HG03196 (cell line): ENCODE data around the gene RAD54L.
A peak's percentile ranks its signal among the peaks of the same experiment; 100 is the strongest.

Source experiments
- ATAC-seq: cut with Tn5 transposase; IDR thresholded peaks from one replicate; pipeline ENCODE4 v1.9.1; 2021; ENCODE audit not compliant: unreplicated experiment

Gene RAD54L

DNA sequence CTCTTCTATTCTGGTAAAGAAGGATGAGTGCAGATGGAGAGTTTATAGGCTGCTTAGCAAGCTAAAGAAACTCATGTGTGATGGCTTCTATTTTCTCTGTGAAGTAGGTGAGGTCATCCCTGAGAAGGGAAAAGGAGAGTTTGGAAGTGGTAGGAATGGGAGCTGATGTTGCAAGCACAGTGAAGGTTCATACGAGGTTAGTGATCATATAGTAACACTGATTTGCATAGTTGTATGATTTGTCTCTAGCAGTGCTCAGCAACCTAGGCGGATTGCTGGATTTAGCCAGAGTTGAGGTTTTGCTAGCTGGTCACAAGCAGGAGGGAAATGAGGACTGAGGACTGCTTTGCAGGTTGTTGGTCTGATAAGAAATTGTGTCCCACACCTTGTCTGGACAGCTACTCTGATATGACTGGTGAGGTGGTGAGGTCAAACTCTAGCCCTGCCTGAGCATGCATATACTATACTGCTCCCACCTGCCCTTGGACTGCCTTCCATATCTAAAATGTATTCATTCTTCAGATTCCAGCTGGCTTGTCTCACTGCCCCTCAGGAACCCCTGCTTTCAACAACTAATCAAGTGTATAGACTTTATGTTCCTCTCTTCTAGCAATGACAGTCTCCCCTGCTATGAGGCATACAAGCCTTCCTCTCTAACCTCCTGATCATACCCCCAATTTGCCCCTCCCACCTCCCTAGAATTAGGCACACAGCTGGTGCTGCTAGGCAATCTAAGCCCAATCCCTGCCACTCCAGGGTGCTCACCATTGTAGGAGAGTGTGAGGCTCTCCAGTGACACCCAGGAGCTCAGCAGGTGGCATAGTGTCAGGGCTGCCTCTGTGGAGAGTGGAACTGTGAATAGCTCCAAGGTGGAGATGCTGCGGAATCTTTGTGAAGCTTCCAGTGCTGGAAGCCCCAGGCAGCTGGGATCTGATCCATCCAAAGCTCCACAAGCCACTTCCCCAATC, 37.3 kb downstream of the RAD54L start:
- ATAC-seq, result no peak

- no peak for ATAC-seq
Measured at GRCh38 chr1:46285730-46286477, 38.3 kb downstream of the RAD54L start.

DNA sequence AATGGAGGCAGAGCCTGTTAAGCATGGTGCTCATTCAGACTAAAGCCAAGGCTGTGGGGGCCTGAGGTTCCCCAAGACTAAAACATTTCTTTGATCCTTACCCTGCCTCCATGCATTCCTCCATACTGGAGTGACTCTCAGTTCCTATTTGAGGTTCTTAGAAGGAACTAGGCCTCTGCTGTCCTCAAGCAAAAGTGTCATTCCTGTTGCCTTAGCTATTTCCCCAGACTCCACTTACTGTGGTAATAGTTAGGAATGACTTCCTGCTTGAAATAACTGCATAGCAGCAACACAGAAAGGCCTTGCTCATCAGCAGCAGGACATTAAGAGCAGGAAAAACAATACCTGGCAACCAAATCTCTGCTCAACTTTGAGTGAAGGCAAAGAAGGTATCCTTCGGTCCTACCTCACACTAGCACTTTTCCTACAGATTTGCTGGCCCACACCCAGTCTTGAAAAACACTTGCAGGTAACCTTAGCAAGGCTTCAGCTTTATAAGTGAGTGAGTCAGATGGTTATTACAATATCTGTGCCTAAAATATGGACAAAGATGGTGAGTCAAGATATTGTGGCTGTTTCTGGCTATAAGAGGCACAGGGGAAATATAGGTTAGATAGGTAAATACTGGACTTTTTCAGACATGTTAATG, 41.0 kb downstream of the RAD54L start:
- no peak for ATAC-seq

- ATAC-seq, result no peak
Measured at GRCh38 chr1:46289134-46289494, 41.6 kb downstream of the RAD54L start.

DNA sequence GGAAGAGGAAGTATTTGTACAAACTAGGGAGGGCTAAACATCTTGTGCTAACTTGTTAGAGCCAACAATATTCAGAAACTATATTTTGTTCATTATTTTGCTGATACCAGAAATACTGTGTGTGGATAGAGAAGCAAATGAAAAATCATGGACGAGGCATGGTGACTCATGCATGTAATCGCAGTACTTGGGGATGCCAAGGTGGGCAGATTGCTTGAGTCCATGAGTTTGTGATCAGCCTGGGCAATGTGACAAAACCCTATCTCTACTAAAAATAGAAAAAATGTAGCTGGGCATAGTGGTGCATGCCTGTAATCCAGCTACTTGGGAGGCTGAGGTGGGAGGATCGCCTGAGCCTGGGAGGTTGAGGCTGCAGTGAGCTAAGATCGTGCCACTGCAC, 42.4 kb downstream of the RAD54L start:
- ATAC-seq, result no peak

DNA sequence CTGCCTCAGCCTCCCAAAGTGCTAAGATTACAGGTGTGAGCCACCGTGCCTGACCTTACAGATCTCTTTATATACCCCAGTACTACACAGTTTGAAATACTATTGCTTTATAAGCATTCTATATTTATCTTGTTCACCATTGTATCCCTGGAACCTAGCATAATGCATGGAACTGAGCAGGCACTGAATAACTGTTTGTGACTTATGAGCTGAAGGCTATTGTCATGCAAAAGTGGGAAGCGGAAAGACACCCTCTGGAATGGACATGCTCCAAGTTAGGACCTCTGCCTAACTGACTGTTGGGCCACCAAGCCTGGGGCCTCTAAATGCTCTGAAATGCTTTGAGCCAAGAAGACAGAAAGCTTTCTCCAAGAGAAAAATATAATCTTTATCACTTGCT, 47.7 kb downstream of the RAD54L start:
- ATAC-seq, result no peak

DNA sequence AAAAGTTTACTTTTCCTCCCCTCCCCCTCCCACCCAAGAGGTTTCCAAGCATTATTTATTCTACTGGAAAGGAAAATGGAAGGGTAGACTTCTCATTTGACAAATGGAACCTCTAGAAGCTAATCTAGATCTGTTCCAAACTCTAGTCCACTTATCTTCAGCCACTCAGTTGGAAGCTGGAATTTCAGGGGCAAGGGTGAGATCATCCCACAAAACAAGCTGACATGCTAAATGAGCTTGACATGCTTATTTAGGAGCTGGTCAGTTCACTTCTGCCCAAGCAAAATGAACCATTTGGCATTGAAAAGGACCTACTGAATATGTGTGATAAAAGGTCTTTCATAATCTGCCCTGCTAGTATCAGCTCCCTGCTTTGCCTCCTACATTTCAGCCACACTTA, 50.8 kb downstream of the RAD54L start:
- ATAC-seq, result no peak

GRCh38 chr1:46300673-46301405, 53.3 kb downstream of the RAD54L start:
- ATAC-seq, result no peak

DNA sequence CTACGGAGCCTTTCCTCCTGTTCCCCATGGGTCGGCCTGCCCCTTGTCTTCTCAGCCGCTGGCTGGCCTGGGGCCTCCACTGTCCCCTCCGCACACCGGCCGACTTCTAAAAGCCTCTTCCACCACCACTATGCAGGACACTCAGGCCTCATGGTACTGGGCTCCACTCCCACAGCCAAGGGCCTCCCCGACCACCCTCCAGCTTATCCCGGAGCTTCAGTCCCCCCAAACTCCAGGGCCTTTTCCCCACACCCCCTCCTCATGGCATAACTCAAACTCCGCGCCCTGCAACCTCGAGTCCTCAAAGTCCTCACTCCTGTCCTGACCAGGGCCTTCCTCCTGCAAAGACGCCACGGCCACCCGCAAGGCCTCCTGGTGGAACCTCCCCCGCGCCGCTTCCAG, 53.8 kb downstream of the RAD54L start:
- ATAC-seq, result no peak

GRCh38 chr1:46301808-46302640, 54.5 kb downstream of the RAD54L start:
- ATAC-seq, result peak; percentile 38

GRCh38 chr1:46302641-46303037, 55.1 kb downstream of the RAD54L start:
- peak; percentile 11 for ATAC-seq

DNA sequence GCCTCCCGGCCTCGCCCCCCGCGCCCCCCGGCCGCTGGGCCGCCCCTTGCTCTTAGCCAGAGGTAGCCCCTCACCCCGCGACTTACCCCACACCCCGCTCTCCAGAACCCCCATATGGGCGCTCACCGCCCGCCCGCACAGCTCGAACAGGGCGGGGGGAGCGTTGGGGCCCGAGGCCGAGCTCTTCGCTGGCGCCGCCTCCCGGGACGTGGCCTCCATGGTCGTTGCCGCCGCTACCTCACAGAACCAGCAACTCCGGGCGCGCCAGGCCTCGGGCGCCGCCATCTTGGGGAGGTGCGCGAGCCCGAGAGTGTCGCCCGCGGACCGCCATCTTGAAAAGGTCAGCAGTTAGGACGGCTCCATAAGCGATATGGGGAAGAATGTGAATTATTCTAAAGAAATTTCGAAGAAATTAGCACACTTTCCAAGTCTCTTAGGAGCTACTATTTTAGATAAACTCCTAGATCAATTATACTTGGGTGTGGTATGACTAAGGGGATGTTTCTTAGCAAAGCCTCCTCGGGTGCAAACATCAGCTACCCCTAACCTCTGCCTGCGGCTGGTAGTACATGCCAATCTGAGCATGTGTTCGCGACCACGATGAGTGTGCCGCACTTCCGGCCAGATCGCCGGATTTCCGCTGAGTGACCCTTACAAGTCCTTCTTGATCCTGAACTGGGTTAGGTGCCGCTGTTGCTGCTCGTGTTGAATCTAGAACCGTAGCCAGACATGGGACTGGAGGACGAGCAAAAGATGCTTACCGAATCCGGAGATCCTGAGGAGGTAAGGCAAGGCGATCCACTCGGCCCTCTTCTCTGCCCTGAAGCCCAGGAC, 55.7 kb downstream of the RAD54L start, which contains the start of the genes LRRC41 and UQCRH:
Gene LRRC41 (minus strand): TSS at position 579 of the 834 bp plus-strand sequence. CDS start 294 bp downstream, at position 285.
Gene UQCRH (plus strand): TSS at position 661 of the 834 bp plus-strand sequence. CDS start 69 bp downstream, at position 730.
- peak; percentile 83 for ATAC-seq

DNA sequence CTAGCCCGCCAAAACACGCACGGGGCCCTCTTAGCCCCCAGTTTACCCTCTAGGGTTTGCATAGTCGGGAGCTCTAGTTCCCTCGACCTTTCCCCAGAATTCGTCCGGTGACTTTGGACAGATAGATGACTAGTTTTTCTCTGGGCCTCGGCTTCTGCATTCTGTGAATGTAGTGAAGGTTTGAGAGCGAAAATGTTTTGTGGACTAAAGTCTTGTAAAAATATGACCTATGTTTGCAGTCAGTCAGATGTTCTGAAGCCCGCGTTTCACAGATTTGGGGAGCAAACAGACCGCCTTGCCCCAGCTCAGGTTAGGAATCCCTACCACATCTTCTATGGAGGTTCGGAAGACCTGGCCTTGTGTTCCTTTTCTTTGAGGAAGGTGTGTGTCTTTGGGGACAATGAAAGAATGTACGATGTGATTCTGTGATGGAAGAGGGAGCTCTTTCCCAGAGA, 56.3 kb downstream of the RAD54L start:
- ATAC-seq, result no peak

- no peak for ATAC-seq
Measured at GRCh38 chr1:46306159-46306530, 58.6 kb downstream of the RAD54L start.

DNA sequence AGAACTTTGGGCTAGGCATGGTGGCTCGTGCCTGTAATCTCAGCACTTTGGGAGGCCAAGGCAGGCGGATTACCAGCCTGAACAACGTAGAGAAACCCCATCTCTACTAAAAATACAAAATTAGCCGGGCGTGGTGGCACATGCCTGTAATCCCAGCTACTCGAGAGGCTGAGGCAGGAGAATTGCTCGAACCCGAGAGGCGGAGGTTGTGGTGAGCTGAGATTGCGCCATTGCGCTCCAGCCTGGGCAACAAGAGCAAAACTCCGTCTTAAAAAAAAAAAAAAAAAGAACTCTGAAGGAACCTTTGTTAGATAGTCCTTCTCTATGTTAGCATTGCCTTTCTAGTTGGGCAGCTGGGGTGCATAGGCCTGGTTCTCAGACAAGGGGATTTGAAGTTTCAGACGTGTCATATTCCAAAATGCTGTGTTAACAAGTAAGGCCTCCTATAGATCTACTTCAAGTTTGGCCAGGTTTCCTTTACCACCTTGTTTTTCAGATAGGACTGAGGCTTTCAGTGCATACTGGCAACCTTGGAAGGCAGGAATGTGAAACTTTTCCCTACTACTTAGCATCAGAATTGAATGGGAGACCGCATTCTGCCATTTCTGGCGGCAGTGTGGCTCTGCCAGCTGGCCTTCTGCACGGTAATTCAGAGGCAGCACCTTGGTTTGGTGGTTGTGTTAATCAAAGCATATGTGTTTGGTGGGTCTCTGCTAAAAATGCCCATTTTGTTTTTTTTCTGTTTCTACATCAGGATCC, 62.0 kb downstream of the RAD54L start:
- no peak for ATAC-seq

DNA sequence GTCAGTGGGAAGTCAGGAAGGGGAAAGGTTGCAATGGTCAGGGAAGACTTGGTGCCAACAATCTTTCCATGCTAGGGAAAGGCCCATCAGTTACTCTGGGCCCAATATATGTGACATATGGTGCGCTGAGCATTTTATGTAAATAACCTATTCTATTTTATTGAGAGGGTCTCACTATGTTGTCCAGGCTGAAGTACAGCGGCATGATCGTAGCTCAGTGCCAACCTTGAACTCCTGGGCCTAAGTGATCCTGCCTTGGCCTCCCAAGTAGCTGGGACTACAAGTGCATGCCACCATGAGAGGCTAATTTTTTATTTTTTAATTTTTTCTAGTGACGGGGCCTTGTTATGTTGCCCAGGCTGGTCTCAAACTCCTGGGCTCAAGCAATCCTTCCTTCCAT, 62.8 kb downstream of the RAD54L start:
- ATAC-seq, result no peak

DNA sequence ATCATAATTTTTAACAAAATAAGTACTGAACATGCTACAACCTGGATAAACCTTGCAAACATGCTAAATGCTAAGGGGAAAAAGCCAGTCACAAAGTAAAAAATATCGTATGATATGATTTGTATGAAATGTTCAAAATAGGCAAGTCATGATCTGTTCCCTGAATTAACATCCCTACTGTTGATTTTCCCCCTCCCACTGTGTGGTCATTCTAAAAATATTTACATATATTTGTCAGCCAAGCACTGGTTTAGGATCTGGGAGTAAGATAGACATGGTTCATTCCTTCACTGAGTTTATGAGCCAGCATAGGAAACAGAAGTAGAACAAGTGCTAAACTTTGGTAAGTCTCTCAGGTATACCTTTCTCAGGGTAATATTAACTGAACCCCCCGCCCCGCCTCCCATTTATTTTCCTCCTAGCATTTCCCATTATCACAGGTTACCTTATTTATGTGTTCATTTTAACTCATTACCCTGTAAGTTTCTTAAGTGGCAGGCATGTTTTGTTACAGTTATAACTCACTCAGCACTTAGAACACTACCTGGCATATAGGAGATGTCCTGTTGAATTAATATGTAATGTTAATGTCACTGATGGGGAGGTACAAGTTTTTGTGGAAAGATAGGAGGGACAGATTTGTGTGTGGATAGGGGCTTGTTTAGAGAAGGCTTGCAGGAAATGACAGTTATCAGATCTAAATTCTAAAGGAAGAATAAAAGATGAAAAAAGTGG, 68.3 kb downstream of the RAD54L start:
- ATAC-seq, result no peak
